Activated T-cell treated with anti-CD3 and anti-CD28 coated beads, Interleukin-2, amount 50 U/mL, for 24 hours (primary cell): ENCODE measurements around the gene IGSF9B.

Experiments used
- DNase-seq: peaks from one replicate; pipeline ENCODE4 v3.0.0-alpha.2; 2020
- H3K27ac Mint-ChIP-seq: 2 replicates; pipeline ENCODE4 v1.8.0; 2020; ENCODE audit warnings: mild to moderate bottlenecking, mixed read lengths
- H3K27me3 Mint-ChIP-seq: 2 replicates; pipeline ENCODE4 v1.8.0; 2020; ENCODE audit warnings: mixed read lengths
- H3K36me3 Mint-ChIP-seq: 2 replicates; pipeline ENCODE4 v1.8.0; 2020; ENCODE audit warnings: low read depth, mixed read lengths
- H3K4me1 Mint-ChIP-seq: 2 replicates; pipeline ENCODE4 v1.8.0; 2020; ENCODE audit warnings: low read depth, mixed read lengths
- H3K4me3 Mint-ChIP-seq: 2 replicates; pipeline ENCODE4 v1.8.0; 2020; ENCODE audit warnings: mild to moderate bottlenecking, moderate library complexity, mixed read lengths
- H3K9me3 Mint-ChIP-seq: 2 replicates; pipeline ENCODE4 v1.8.0; 2020; ENCODE audit warnings: mixed read lengths

Gene IGSF9B

GRCh38 chr11:133917921-133918607 is 38.7 kb downstream of the IGSF9B start:
- Mint-ChIP-seq H3K36me3 (peaks cover 75% of the 10 kb centered on the region), H3K27ac (no peak overlapping the region), H3K4me1 (peaks cover 3% of the 10 kb centered on the region), H3K9me3 (no peaks in the 10 kb centered on the region), H3K4me3 (no peak overlapping the region), H3K27me3 (no peaks in the 10 kb centered on the region)
- no peak for DNase-seq

GRCh38 chr11:133916784-133917440 is 39.9 kb downstream of the IGSF9B start:
- H3K27ac Mint-ChIP-seq: no peak overlapping the region

GRCh38 chr11:133913761-133914160 is 43.0 kb downstream of the IGSF9B start:
- no peak overlapping the region for H3K4me3 Mint-ChIP-seq
- H3K36me3 Mint-ChIP-seq: peaks cover 84% of the 10 kb centered on the region
- H3K27me3 Mint-ChIP-seq: no peaks in the 10 kb centered on the region
- no peaks in the 10 kb centered on the region for H3K9me3 Mint-ChIP-seq
- no peak for DNase-seq
- peaks cover 2% of the 10 kb centered on the region for H3K4me1 Mint-ChIP-seq
- no peak overlapping the region for H3K27ac Mint-ChIP-seq

More at GRCh38 chr11:133916784-133917440, 39.9 kb downstream of the IGSF9B start:
- Mint-ChIP-seq H3K9me3 (no peaks in the 10 kb centered on the region), H3K36me3 (peaks cover 75% of the 10 kb centered on the region), H3K4me3 (no peak overlapping the region), H3K4me1 (peaks cover 3% of the 10 kb centered on the region), H3K27me3 (no peaks in the 10 kb centered on the region)
- DNase-seq: no peak

GRCh38 chr11:133911171-133911570 is 45.6 kb downstream of the IGSF9B start:
- H3K9me3 Mint-ChIP-seq: no peaks in the 10 kb centered on the region
- H3K4me3 Mint-ChIP-seq: no peak overlapping the region
- no peaks in the 10 kb centered on the region for H3K4me1 Mint-ChIP-seq
- H3K36me3 Mint-ChIP-seq: peaks cover 94% of the 10 kb centered on the region
- H3K27me3 Mint-ChIP-seq: no peaks in the 10 kb centered on the region
- H3K27ac Mint-ChIP-seq: no peak overlapping the region
- DNase-seq: no peak

- Mint-ChIP-seq H3K36me3 (peaks cover 94% of the 10 kb centered on the region), H3K4me1 (no peaks in the 10 kb centered on the region), H3K4me3 (no peak overlapping the region), H3K27ac (no peak overlapping the region), H3K9me3 (no peaks in the 10 kb centered on the region), H3K27me3 (no peaks in the 10 kb centered on the region)
- no peak for DNase-seq
These were observed 46.7 kb downstream of the IGSF9B start for GRCh38 chr11:133910101-133910500.

- no peak overlapping the region for H3K4me3 Mint-ChIP-seq
- no peaks in the 10 kb centered on the region for H3K27me3 Mint-ChIP-seq
- H3K36me3 Mint-ChIP-seq: peaks cover 95% of the 10 kb centered on the region
- DNase-seq: no peak
- no peak overlapping the region for H3K27ac Mint-ChIP-seq
- no peaks in the 10 kb centered on the region for H3K9me3 Mint-ChIP-seq
- no peaks in the 10 kb centered on the region for H3K4me1 Mint-ChIP-seq
These were observed 47.9 kb downstream of the IGSF9B start for GRCh38 chr11:133908827-133909226.

- Mint-ChIP-seq H3K27ac (no peak overlapping the region), H3K4me1 (no peaks in the 10 kb centered on the region), H3K36me3 (peaks cover 90% of the 10 kb centered on the region), H3K27me3 (no peaks in the 10 kb centered on the region), H3K9me3 (no peaks in the 10 kb centered on the region), H3K4me3 (no peak overlapping the region)
- no peak for DNase-seq
These were observed 48.9 kb downstream of the IGSF9B start for GRCh38 chr11:133907841-133908241.

GRCh38 chr11:133907216-133907615 is 49.6 kb downstream of the IGSF9B start:
- no peaks in the 10 kb centered on the region for H3K4me1 Mint-ChIP-seq
- DNase-seq: no peak
- H3K27ac Mint-ChIP-seq: no peak overlapping the region
- H3K36me3 Mint-ChIP-seq: peaks cover 84% of the 10 kb centered on the region
- H3K27me3 Mint-ChIP-seq: no peaks in the 10 kb centered on the region
- no peaks in the 10 kb centered on the region for H3K9me3 Mint-ChIP-seq
- no peak overlapping the region for H3K4me3 Mint-ChIP-seq

- no peaks in the 10 kb centered on the region for H3K9me3 Mint-ChIP-seq
- H3K36me3 Mint-ChIP-seq: peaks cover 79% of the 10 kb centered on the region
- no peaks in the 10 kb centered on the region for H3K27me3 Mint-ChIP-seq
- no peak for DNase-seq
- H3K4me1 Mint-ChIP-seq: no peaks in the 10 kb centered on the region
- no peak overlapping the region for H3K4me3 Mint-ChIP-seq
- no peak overlapping the region for H3K27ac Mint-ChIP-seq
These were observed 50.0 kb downstream of the IGSF9B start for GRCh38 chr11:133906746-133907145.

GRCh38 chr11:133906241-133906640 is 50.5 kb downstream of the IGSF9B start:
- H3K27ac Mint-ChIP-seq: no peak overlapping the region
- no peak overlapping the region for H3K4me3 Mint-ChIP-seq

GRCh38 chr11:133905677-133906156 is 51.1 kb downstream of the IGSF9B start:
- Mint-ChIP-seq H3K9me3 (no peaks in the 10 kb centered on the region), H3K4me3 (no peak overlapping the region), H3K27me3 (no peaks in the 10 kb centered on the region), H3K27ac (no peak overlapping the region), H3K36me3 (peaks cover 69% of the 10 kb centered on the region), H3K4me1 (no peaks in the 10 kb centered on the region)
- DNase-seq: no peak

More at GRCh38 chr11:133906241-133906640, 50.5 kb downstream of the IGSF9B start:
- Mint-ChIP-seq H3K9me3 (no peaks in the 10 kb centered on the region), H3K36me3 (peaks cover 74% of the 10 kb centered on the region), H3K27me3 (no peaks in the 10 kb centered on the region), H3K4me1 (no peaks in the 10 kb centered on the region)
- no peak for DNase-seq

- Mint-ChIP-seq H3K27me3 (no peaks in the 10 kb centered on the region), H3K4me3 (no peak overlapping the region), H3K36me3 (peaks cover 64% of the 10 kb centered on the region), H3K9me3 (no peaks in the 10 kb centered on the region), H3K27ac (no peak overlapping the region), H3K4me1 (no peaks in the 10 kb centered on the region)
- no peak for DNase-seq
These were observed 51.8 kb downstream of the IGSF9B start for GRCh38 chr11:133904818-133905515.

GRCh38 chr11:133903875-133904817 is 52.6 kb downstream of the IGSF9B start:
- no peaks in the 10 kb centered on the region for H3K27me3 Mint-ChIP-seq
- no peaks in the 10 kb centered on the region for H3K9me3 Mint-ChIP-seq
- no peak overlapping the region for H3K4me3 Mint-ChIP-seq
- peak; percentile 26 for DNase-seq
- H3K36me3 Mint-ChIP-seq: peaks cover 62% of the 10 kb centered on the region
- H3K4me1 Mint-ChIP-seq: no peaks in the 10 kb centered on the region
- no peak overlapping the region for H3K27ac Mint-ChIP-seq

- Mint-ChIP-seq H3K4me3 (no peak overlapping the region), H3K36me3 (peaks cover 57% of the 10 kb centered on the region), H3K27ac (no peak overlapping the region), H3K4me1 (no peaks in the 10 kb centered on the region), H3K27me3 (no peaks in the 10 kb centered on the region), H3K9me3 (no peaks in the 10 kb centered on the region)
- peak; percentile 3 for DNase-seq
These were observed 53.7 kb downstream of the IGSF9B start for GRCh38 chr11:133903056-133903455.
